OCI-LY3 (cell line): Measurements from ENCODE around the gene POGZ.

Experiments used
- H2AFZ ChIP-seq: fragments of 200-600, 300-600 bp; shearing (Covaris generic); 2 replicates; pipeline ENCODE4 v1.6.0; 2014; ENCODE audit warnings: antibody characterized with exemption, low read depth, low read length
- H3K27ac ChIP-seq: fragments of 200-600, 300-600 bp; sonication (generic); 2 replicates; pipeline ENCODE4 v1.5.1; 2014; ENCODE audit warnings: mild to moderate bottlenecking, low read length, moderate library complexity, mixed read lengths
- H3K27me3 ChIP-seq: fragments of 200-600, 300-600 bp; sonication (generic); 2 replicates; pipeline ENCODE4 v1.6.1; 2014; ENCODE audit warnings: low read depth, low read length, mixed read lengths
- H3K36me3 ChIP-seq: fragments of 200-600, 300-600 bp; sonication (generic); replicated peaks from 2 replicates; pipeline ENCODE3; 2014; ENCODE audit warnings: low read depth, low read length, mixed read lengths
- H3K4me1 ChIP-seq: fragments of 300-600, 200-600 bp; sonication (generic); 2 replicates; pipeline ENCODE4 v1.6.1; 2014; ENCODE audit warnings: low read length, mixed read lengths
- H3K4me2 ChIP-seq: fragments of 200-600, 300-600 bp; sonication (generic); 2 replicates; pipeline ENCODE4 v1.6.1; 2014; ENCODE audit warnings: low read length, mixed read lengths
- H3K4me3 ChIP-seq: fragments of 300-600, 200-600 bp; sonication (generic); 2 replicates; pipeline ENCODE4 v1.5.1; 2014; ENCODE audit warnings: antibody characterized with exemption, mild to moderate bottlenecking, low read length, moderate library complexity
- H3K79me2 ChIP-seq: fragments of 300-600, 200-600 bp; shearing (Covaris generic); 2 replicates; pipeline ENCODE4 v1.6.1; 2014; ENCODE audit warnings: mild to moderate bottlenecking, low read length, mixed read lengths
- H3K9ac ChIP-seq: fragments of 300-600, 200-600 bp; shearing (Covaris generic); 2 replicates; pipeline ENCODE4 v1.6.0; 2014; ENCODE audit warnings: mild to moderate bottlenecking, low read length, moderate library complexity
- H3K9me3 ChIP-seq: fragments of 200-600, 300-600 bp; shearing (Covaris generic); 2 replicates; pipeline ENCODE4 v1.6.1; 2014; ENCODE audit warnings: low read length, mixed read lengths; ENCODE audit not compliant: insufficient read depth
- H4K20me1 ChIP-seq: fragments of 200-600, 300-600 bp; sonication (generic); 2 replicates; pipeline ENCODE4 v1.6.1; 2016; ENCODE audit warnings: low read length, mixed read lengths; ENCODE audit not compliant: insufficient read depth
- EZH2phosphoT487 ChIP-seq: fragments of 200-600 bp; shearing (Covaris generic); IDR thresholded peaks from 2 replicates; pipeline ENCODE4 v1.6.1; 2018; ENCODE audit warnings: antibody characterized with exemption, mixed run types, low read depth
- TF ChIP-seq, protein P1 (sequence below): fragments of 200-600, 300-600 bp; sonication (generic); IDR thresholded peaks from 2 replicates; pipeline ENCODE4 v1.5.1; 2014; ENCODE audit warnings: antibody characterized with exemption, low read length, low read depth

The POGZ gene

DNA sequence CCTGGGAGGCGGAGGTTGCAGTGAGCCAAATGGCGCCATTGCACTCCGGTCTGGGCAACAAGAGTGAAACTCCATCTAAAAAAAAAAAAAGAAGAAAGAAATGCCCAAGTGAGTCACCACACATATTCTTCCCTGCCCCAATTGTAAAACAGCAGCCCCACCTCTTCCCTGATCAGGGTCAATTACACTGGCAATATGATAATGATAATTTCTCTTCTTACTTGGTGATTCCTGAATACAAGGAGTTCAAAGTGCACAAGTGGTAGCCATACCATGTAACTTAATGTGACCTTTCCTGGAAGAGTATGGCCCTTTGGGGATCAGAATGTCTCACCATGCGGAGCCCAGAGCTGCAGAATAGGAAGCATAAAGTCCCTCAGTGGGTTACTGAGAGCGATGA is 40.1 kb upstream of the POGZ start:
- TF ChIP-seq, protein P1, sequence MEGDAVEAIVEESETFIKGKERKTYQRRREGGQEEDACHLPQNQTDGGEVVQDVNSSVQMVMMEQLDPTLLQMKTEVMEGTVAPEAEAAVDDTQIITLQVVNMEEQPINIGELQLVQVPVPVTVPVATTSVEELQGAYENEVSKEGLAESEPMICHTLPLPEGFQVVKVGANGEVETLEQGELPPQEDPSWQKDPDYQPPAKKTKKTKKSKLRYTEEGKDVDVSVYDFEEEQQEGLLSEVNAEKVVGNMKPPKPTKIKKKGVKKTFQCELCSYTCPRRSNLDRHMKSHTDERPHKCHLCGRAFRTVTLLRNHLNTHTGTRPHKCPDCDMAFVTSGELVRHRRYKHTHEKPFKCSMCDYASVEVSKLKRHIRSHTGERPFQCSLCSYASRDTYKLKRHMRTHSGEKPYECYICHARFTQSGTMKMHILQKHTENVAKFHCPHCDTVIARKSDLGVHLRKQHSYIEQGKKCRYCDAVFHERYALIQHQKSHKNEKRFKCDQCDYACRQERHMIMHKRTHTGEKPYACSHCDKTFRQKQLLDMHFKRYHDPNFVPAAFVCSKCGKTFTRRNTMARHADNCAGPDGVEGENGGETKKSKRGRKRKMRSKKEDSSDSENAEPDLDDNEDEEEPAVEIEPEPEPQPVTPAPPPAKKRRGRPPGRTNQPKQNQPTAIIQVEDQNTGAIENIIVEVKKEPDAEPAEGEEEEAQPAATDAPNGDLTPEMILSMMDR = no peak
- TF ChIP-seq EZH2phosphoT487 = no peak
- Histone ChIP-seq H3K27me3 (peaks cover 11% of the 10 kb centered on the region; the same call in 1 of the 2 replicates), H3K4me2 (no peak overlapping the region), H4K20me1 (no peaks in the 10 kb centered on the region), H3K9ac (no peak overlapping the region), H3K4me1 (peaks cover 16% of the 10 kb centered on the region), H3K27ac (no peak overlapping the region), H3K36me3 (no peaks in the 10 kb centered on the region), H2AFZ (no peak overlapping the region), H3K9me3 (no peaks in the 10 kb centered on the region), H3K4me3 (no peak overlapping the region), H3K79me2 (no peaks in the 10 kb centered on the region)

DNA sequence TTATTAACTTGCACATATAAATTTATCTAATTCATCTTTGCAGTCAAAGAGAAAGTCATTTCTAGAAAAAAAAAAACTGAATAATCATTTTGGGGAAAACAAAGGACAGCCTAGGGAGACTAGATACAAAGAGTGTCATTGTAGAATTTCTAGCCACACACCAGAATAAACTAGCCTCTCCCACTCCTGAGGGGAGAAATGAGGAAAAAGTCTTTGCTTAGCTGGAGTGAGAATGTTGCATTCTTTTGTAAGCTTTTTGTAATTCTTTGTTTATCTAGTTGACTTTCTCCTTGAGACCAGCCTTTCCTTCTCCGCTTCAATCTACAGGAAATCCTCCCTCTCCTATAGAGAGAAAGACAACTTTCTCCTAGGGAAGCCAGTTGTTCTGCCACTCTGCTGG is 36.0 kb upstream of the POGZ start:
- Histone ChIP-seq H2AFZ (no peak overlapping the region), H3K9ac (no peak overlapping the region), H3K27me3 (0 out of 2 replicates have a peak, but pooled peaks cover 8% of the 10 kb centered on the region), H3K4me1 (peaks cover 20% of the 10 kb centered on the region), H3K27ac (no peak overlapping the region), H3K9me3 (no peaks in the 10 kb centered on the region), H4K20me1 (no peaks in the 10 kb centered on the region), H3K4me3 (peak overlapping the region; percentile 24), H3K36me3 (no peaks in the 10 kb centered on the region), H3K4me2 (peak overlapping the region; percentile 43), H3K79me2 (no peaks in the 10 kb centered on the region)
- TF ChIP-seq EZH2phosphoT487 = no peak
- TF ChIP-seq, protein P1 = no peak

DNA sequence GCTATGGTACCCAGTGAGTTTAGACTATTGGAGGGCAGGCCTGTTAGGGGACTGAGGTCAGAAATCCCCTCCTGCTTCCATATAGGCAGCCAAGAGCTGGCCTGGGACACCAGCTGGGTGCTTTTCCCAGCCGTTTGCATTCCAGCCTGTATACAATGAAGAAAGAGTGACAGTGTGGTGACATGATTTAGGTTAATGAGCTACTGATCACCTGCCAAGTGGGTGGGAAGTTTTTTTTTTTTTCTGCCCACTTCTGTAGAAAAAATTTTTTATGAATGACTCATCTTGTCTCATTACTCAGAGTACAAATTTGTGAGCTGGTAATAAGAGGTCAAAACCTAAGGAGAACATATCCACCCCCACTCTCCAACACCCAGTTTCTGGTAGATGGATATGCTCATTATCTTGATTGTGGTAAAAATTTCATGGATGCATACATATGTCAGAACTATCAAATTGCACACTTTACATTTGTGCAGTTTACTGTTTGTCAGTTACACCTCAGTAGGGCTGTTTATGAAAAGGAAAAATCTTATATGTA is 35.5 kb upstream of the POGZ start:
- Histone ChIP-seq H3K9ac (no peak overlapping the region), H3K4me1 (peaks cover 25% of the 10 kb centered on the region), H3K4me2 (peak overlapping the region; percentile 43), H4K20me1 (no peaks in the 10 kb centered on the region), H3K9me3 (no peaks in the 10 kb centered on the region), H2AFZ (0 out of 2 replicates have a peak overlapping the region, but pooled peaks have one; percentile 42), H3K27me3 (0 out of 2 replicates have a peak, but pooled peaks cover 4% of the 10 kb centered on the region), H3K27ac (no peak overlapping the region), H3K4me3 (peak overlapping the region; percentile 24), H3K36me3 (no peaks in the 10 kb centered on the region), H3K79me2 (no peaks in the 10 kb centered on the region)
- TF ChIP-seq, protein P1 = no peak
- TF ChIP-seq EZH2phosphoT487 = no peak

DNA sequence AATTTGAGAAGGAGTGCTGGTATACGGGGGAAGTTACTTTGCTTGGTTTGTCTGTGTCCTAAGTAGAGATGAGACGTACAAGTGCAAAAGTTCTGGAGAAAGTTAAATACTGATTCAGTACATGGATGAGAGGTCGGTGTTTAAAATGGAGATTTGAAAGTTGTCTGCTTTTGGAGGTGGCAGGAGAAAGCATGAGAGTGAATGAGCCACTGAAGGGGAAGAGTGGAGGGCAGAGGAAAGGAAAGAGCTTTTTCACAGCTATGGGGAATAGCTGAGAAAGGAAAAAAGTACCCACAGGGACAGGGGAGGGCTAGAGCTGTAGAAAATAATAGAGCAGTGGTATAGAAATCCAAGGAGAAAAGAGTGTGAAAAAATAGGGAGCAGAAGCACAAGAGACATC is 33.7 kb upstream of the POGZ start:
- no peaks in the 10 kb centered on the region for H4K20me1 ChIP-seq
- no peak overlapping the region for H2AFZ ChIP-seq
- H3K4me3 ChIP-seq = no peak overlapping the region
- H3K79me2 ChIP-seq = no peaks in the 10 kb centered on the region
- no peak overlapping the region for H3K27ac ChIP-seq
- peaks cover 26% of the 10 kb centered on the region for H3K4me1 ChIP-seq
- no peaks in the 10 kb centered on the region for H3K36me3 ChIP-seq
- no peak overlapping the region for H3K4me2 ChIP-seq
- H3K9ac ChIP-seq = no peak overlapping the region
- no peaks in the 10 kb centered on the region for H3K9me3 ChIP-seq
- H3K27me3 ChIP-seq = no peaks in the 10 kb centered on the region
- TF ChIP-seq, protein P1 = no peak
